ENCODE data around the gene GKN1. TPM values are rescaled to one million over a fixed set of nuclear protein-coding genes. Genes with fewer than 3 reads are reported as not detected.

Gene GKN1
- polyA plus RNA-seq, 1 experiment, result not detected

DNA sequence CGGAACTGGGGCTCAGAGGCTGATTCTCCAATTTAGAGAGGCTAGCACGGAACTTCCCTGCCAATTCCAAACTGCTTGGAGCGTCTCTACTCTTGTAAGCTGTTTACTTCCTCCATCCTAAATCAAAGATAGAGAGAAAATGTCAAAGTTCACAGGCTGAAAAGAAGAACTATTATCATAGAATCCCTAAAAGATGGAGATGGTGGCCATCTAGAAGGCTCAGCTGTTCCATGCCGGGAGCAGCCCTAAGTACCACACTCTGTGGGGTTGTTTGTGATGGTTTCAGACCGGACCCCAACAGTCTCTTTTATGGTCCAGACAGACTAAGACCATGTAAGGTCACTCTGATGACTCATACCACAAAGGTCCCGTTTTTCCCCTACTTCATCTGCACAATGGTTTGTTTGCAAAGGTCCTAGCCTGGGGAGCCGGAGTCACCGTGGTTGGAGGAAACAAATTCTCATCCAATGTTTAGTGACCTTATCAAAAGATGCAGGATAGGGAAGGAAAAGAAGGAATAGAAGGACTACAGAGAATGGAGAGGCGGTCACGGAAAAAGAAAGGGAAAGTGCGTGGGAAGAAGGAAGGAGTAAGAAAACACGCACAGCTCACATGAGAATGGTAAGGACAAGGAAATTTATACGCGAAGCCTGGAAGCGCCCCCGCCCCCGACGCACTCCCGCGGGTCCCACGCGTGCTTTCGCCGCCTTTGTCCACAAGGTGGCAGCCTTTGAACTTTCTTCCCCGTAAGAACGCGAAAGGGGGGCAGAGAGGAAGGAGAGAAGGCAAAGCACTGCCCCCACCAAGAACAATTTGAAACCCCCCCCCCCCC is 38.1 kb downstream of the GKN1 start:
- peak; percentile 44 for DNase-seq (ENCODE audit: low read depth, low spot score)
- TF ChIP-seq CTCF (IDR thresholded peaks at IDR 0.05; ENCODE audit: low read depth, low read length), result peak; percentile 78
- Histone ChIP-seq H3K9me3 (ENCODE audit: control insufficient read depth, insufficient read depth, low read length) (no peaks in the 10 kb centered on the region), H3K4me3 (ENCODE audit: low read depth, low read length) (peak overlapping the region; percentile 90), H3K27me3 (ENCODE audit: control insufficient read depth, insufficient read depth, low read length) (no peaks in the 10 kb centered on the region), H3K27ac (ENCODE audit: low read depth, low read length) (peak overlapping the region; percentile 76)
- ChIA-PET CTCF (interaction anchor here (0.6 to 2.2 kb wide), 30 partner anchors 9 to 720 kb away, joined by 3 to 15 read pairs (median 5); partner anchors contain the start of gene GKN2), POLR2A (interaction anchor here (0.6 to 0.9 kb wide), 4 partner anchors 10 to 291 kb away, joined by 3 to 4 read pairs (median 4); no protein-coding TSS in a partner anchor)

DNA sequence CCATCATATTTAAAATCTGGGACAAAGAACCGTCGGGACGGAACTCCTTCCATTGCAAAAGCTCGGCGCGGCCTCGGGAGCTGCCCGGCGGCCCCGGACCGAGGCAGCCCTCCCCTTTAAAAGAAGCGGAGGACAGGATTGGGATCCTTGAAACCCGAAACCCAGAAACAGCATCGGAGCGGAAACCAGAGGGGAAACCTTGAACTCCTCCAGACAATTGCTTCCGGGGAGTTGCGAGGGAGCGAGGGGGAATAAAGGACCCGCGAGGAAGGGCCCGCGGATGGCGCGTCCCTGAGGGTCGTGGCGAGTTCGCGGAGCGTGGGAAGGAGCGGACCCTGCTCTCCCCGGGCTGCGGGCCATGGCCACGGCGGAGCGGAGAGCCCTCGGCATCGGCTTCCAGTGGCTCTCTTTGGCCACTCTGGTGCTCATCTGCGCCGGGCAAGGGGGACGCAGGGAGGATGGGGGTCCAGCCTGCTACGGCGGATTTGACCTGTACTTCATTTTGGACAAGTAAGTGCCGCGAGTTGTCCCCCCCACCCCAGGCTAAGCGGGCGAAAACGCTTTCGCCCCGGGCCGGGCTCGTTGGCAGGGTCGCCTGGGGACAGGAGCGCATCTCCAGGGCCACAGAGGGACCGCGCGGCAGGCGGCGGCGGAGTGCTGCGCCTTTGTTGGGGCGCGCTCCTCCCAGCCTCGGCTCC is 38.9 kb downstream of the GKN1 start, which contains the start of gene ANTXR1:
Gene ANTXR1 (plus strand): TSS at position 38 of the 698 bp plus-strand sequence. CDS start 321 bp downstream, at position 359.
- H3K27ac ChIP-seq (ENCODE audit: low read depth, low read length), result peak within 1 kb of the TSS; percentile 76
- no peaks in the 10 kb centered on the region for H3K9me3 ChIP-seq (ENCODE audit: control insufficient read depth, insufficient read depth, low read length)
- no peaks in the 10 kb centered on the region for H3K27me3 ChIP-seq (ENCODE audit: control insufficient read depth, insufficient read depth, low read length)
- H3K4me3 ChIP-seq (ENCODE audit: low read depth, low read length), result peak within 1 kb of the TSS; percentile 90
- DNase-seq (ENCODE audit: low read depth, low spot score), result peak; percentile 45
- TF ChIP-seq CTCF (IDR thresholded peaks at IDR 0.05; ENCODE audit: low read depth, low read length), result no peak
- ChIA-PET POLR2A (interaction anchor here (0.6 to 0.9 kb wide), 4 partner anchors 9 to 290 kb away, joined by 3 to 4 read pairs (median 4); no protein-coding TSS in a partner anchor), CTCF (interaction anchor here (0.6 to 2.2 kb wide), 25 partner anchors 9 to 721 kb away, joined by 3 to 15 read pairs (median 5); no protein-coding TSS in a partner anchor)

- peak overlapping the region; percentile 90 for H3K4me3 ChIP-seq (ENCODE audit: low read depth, low read length)
- H3K27me3 ChIP-seq (ENCODE audit: control insufficient read depth, insufficient read depth, low read length), result no peaks in the 10 kb centered on the region
- ChIA-PET CTCF (interaction anchor here (0.6 to 1.5 kb wide), 6 partner anchors 71 to 305 kb away, joined by 3 to 7 read pairs (median 3); no protein-coding TSS in a partner anchor), POLR2A (interaction anchor here (0.6 to 1.3 kb wide), 5 partner anchors 86 to 293 kb away, joined by 3 to 6 read pairs (median 5); no protein-coding TSS in a partner anchor)
- H3K27ac ChIP-seq (ENCODE audit: low read depth, low read length), result peak overlapping the region; percentile 62
- TF ChIP-seq CTCF (IDR thresholded peaks at IDR 0.05; ENCODE audit: low read depth, low read length), result peak; percentile 19; the same call in 1 of the 2 replicates
- no peak for DNase-seq (ENCODE audit: low read depth, low spot score)
- no peaks in the 10 kb centered on the region for H3K9me3 ChIP-seq (ENCODE audit: control insufficient read depth, insufficient read depth, low read length)
Observed at GRCh38 chr2:69013840-69014821, 39.7 kb downstream of the GKN1 start.

DNA sequence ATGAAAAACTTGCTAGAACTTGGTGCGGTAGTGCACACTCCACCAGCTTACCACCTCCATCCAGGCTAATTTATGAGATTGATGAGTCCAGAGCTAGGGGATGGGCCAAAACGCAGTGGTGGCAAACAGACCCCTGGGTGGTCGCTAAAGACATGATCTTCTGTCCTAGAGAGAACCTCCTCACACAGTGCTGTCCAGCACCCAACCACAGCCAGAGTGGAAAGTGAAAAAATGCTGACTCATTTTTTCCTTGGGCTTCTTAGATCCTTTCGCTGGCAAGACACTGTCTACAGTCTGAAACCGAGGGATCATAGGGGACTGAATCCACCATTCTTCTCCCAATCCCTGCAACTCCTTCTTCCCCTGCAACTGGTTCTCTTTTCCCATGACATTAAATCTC is 42.6 kb downstream of the GKN1 start:
- H3K27ac ChIP-seq (ENCODE audit: low read depth, low read length), result no peak overlapping the region
- H3K27me3 ChIP-seq (ENCODE audit: control insufficient read depth, insufficient read depth, low read length), result no peaks in the 10 kb centered on the region
- ChIA-PET CTCF (interaction anchor here (1.0 to 1.5 kb wide), 2 partner anchors 9 to 554 kb away, joined by 3 to 4 read pairs; no protein-coding TSS in a partner anchor), POLR2A (no interaction called here)
- no peak for TF ChIP-seq CTCF (IDR thresholded peaks at IDR 0.05; ENCODE audit: low read depth, low read length)
- H3K9me3 ChIP-seq (ENCODE audit: control insufficient read depth, insufficient read depth, low read length), result no peaks in the 10 kb centered on the region
- peak overlapping the region; percentile 41 for H3K4me3 ChIP-seq (ENCODE audit: low read depth, low read length)
- no peak for DNase-seq (ENCODE audit: low read depth, low spot score)
